Measurements from ENCODE around the gene SEMA5B. TPM values are rescaled to one million over a fixed set of nuclear protein-coding genes. Genes with fewer than 3 reads are reported as not detected.

The SEMA5B gene
- total RNA-seq, 2 experiments from 2014 or later, result not detected

- Mint-ChIP-seq H3K36me3 (peaks cover 11% of the 10 kb centered on the region), H3K4me3 (no peak overlapping the region), H3K27ac (no peak overlapping the region), H3K27me3 (no peaks in the 10 kb centered on the region), H3K4me1 (peaks cover 19% of the 10 kb centered on the region), H3K9me3 (ENCODE audit: low read depth) (no peaks in the 10 kb centered on the region)
- CTCF ChIA-PET, result no interaction called here
- no peak for ATAC-seq
- no peak for DNase-seq
Observed at GRCh38 chr3:122873741-122874515, 153.6 kb downstream of the SEMA5B start.

GRCh38 chr3:122868322-122868721 lies 159.2 kb downstream of the SEMA5B start:
- peaks cover 3% of the 10 kb centered on the region for H3K4me1 Mint-ChIP-seq
- H3K27ac Mint-ChIP-seq, result no peak overlapping the region
- ATAC-seq, result no peak
- no peaks in the 10 kb centered on the region for H3K36me3 Mint-ChIP-seq
- no peak overlapping the region for H3K4me3 Mint-ChIP-seq
- H3K9me3 Mint-ChIP-seq (ENCODE audit: low read depth), result no peaks in the 10 kb centered on the region
- CTCF ChIA-PET, result no interaction called here
- no peak for DNase-seq
- no peaks in the 10 kb centered on the region for H3K27me3 Mint-ChIP-seq

- H3K4me3 Mint-ChIP-seq, result no peak overlapping the region
- CTCF ChIA-PET, result no interaction called here
Observed at GRCh38 chr3:122864498-122864897, 163.1 kb downstream of the SEMA5B start.

GRCh38 chr3:122862381-122862780 lies 165.2 kb downstream of the SEMA5B start:
- H3K27me3 Mint-ChIP-seq, result no peaks in the 10 kb centered on the region
- H3K27ac Mint-ChIP-seq, result no peak overlapping the region
- DNase-seq (no peak), ATAC-seq (no peak)
- no peak overlapping the region for H3K4me3 Mint-ChIP-seq
- CTCF ChIA-PET, result no interaction called here
- H3K4me1 Mint-ChIP-seq, result no peaks in the 10 kb centered on the region
- H3K36me3 Mint-ChIP-seq, result no peaks in the 10 kb centered on the region
- no peaks in the 10 kb centered on the region for H3K9me3 Mint-ChIP-seq (ENCODE audit: low read depth)

More at GRCh38 chr3:122864498-122864897, 163.1 kb downstream of the SEMA5B start:
- Mint-ChIP-seq H3K9me3 (ENCODE audit: low read depth) (no peaks in the 10 kb centered on the region), H3K4me1 (no peaks in the 10 kb centered on the region), H3K27ac (no peak overlapping the region), H3K36me3 (no peaks in the 10 kb centered on the region), H3K27me3 (no peaks in the 10 kb centered on the region)
- no peak for DNase-seq
- no peak for ATAC-seq

Other genes starting within 250 kb of the SEMA5B start
- gene HSPBAP1, start 233.9 kb downstream of the SEMA5B start, total RNA-seq, result 1 to 10 TPM; 7.7 to 8.4 TPM
- gene SLC49A4, start 232.7 kb downstream of the SEMA5B start, total RNA-seq, result 1 to 10 TPM; 1.5 to 1.8 TPM
- 10 to 100 TPM in 1 of 2 experiments, 1 to 10 TPM in 1; 9.4 to 11.1 TPM for gene PDIA5, start 39.3 kb upstream of the SEMA5B start, total RNA-seq
- gene SEC22A, start 174.2 kb upstream of the SEMA5B start, total RNA-seq, result 10 to 100 TPM; 14.5 to 15.2 TPM